Ishikawa (cell line): ENCODE results near the gene ERBIN.

Experiments used
- CREB1 ChIP-seq: IDR thresholded peaks from 2 replicates; pipeline ENCODE4 v1.6.1; 2012; ENCODE audit warnings: low read depth
- NFIC ChIP-seq: IDR thresholded peaks from 2 replicates; pipeline ENCODE4 v1.6.1; 2012
- TAF1 ChIP-seq: IDR thresholded peaks from 2 replicates; pipeline ENCODE4 v1.6.1; 2012; ENCODE audit warnings: low read depth, mild to moderate bottlenecking
- TCF12 ChIP-seq: IDR thresholded peaks from 2 replicates; pipeline ENCODE4 v1.6.1; 2012; ENCODE audit warnings: low read depth
- USF1 ChIP-seq: IDR thresholded peaks from 2 replicates; pipeline ENCODE4 v1.6.1; 2012
- YY1 ChIP-seq: IDR thresholded peaks from 2 replicates; pipeline ENCODE4 v1.6.1; 2012; ENCODE audit warnings: low read depth
- TF ChIP-seq, protein P1 (sequence below): IDR thresholded peaks from 2 replicates; pipeline ENCODE4 v1.6.1; 2012
- TF ChIP-seq, protein P2 (sequence below): IDR thresholded peaks from 2 replicates; pipeline ENCODE4 v1.6.1; 2012; ENCODE audit warnings: low read depth, mild to moderate bottlenecking

GRCh38 chr5:65969539-65970393 is 43.4 kb downstream of the ERBIN start:
- no peak for TF ChIP-seq CREB1
- TF ChIP-seq, protein P1, sequence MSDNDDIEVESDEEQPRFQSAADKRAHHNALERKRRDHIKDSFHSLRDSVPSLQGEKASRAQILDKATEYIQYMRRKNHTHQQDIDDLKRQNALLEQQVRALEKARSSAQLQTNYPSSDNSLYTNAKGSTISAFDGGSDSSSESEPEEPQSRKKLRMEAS: no peak
- no peak for TF ChIP-seq TCF12
- no peak for TF ChIP-seq NFIC
- TF ChIP-seq TAF1: no peak
- TF ChIP-seq USF1: no peak
- no peak for TF ChIP-seq YY1
- TF ChIP-seq, protein P2, sequence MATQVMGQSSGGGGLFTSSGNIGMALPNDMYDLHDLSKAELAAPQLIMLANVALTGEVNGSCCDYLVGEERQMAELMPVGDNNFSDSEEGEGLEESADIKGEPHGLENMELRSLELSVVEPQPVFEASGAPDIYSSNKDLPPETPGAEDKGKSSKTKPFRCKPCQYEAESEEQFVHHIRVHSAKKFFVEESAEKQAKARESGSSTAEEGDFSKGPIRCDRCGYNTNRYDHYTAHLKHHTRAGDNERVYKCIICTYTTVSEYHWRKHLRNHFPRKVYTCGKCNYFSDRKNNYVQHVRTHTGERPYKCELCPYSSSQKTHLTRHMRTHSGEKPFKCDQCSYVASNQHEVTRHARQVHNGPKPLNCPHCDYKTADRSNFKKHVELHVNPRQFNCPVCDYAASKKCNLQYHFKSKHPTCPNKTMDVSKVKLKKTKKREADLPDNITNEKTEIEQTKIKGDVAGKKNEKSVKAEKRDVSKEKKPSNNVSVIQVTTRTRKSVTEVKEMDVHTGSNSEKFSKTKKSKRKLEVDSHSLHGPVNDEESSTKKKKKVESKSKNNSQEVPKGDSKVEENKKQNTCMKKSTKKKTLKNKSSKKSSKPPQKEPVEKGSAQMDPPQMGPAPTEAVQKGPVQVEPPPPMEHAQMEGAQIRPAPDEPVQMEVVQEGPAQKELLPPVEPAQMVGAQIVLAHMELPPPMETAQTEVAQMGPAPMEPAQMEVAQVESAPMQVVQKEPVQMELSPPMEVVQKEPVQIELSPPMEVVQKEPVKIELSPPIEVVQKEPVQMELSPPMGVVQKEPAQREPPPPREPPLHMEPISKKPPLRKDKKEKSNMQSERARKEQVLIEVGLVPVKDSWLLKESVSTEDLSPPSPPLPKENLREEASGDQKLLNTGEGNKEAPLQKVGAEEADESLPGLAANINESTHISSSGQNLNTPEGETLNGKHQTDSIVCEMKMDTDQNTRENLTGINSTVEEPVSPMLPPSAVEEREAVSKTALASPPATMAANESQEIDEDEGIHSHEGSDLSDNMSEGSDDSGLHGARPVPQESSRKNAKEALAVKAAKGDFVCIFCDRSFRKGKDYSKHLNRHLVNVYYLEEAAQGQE: no peak
